Hepatocyte (in vitro differentiated cells): Measurements from ENCODE around the gene ZNF219. TPM values are rescaled to one million over a fixed set of nuclear protein-coding genes. Genes with fewer than 3 reads are reported as not detected.

ENCODE experiments used
- DNase-seq: peaks from one replicate; pipeline ENCODE4 v3.0.0-alpha.2; 2016; ENCODE audit warnings: low spot score
- H2AFZ ChIP-seq: fragments of 200-600 bp; sonication (generic); 2 replicates; pipeline ENCODE4 v1.6.0; 2016; ENCODE audit warnings: antibody characterized with exemption, mild to moderate bottlenecking
- H3K27ac ChIP-seq: fragments of 200-600 bp; sonication (generic); 2 replicates; pipeline ENCODE4 v1.5.1; 2016; ENCODE audit warnings: mild to moderate bottlenecking
- H3K27me3 ChIP-seq: fragments of 200-600 bp; sonication (generic); 2 replicates; pipeline ENCODE4 v1.6.1; 2016
- H3K36me3 ChIP-seq: fragments of 200-600 bp; sonication (generic); replicated peaks from 2 replicates; pipeline ENCODE4 v1.5.1; 2016; ENCODE audit warnings: low read depth; ENCODE audit not compliant: insufficient read depth
- H3K4me1 ChIP-seq: fragments of 200-600 bp; sonication (generic); 2 replicates; pipeline ENCODE4 v1.5.1; 2016; ENCODE audit warnings: mild to moderate bottlenecking, moderate library complexity; ENCODE audit not compliant: insufficient read depth
- H3K4me2 ChIP-seq: fragments of 200-600 bp; sonication (generic); 2 replicates; pipeline ENCODE4 v1.6.0; 2016
- H3K4me3 ChIP-seq: fragments of 200-600 bp; sonication (generic); 2 replicates; pipeline ENCODE4 v1.5.1; 2016; ENCODE audit warnings: mild to moderate bottlenecking
- H3K79me2 ChIP-seq: fragments of 200-600 bp; sonication (generic); 2 replicates; pipeline ENCODE4 v1.6.0; 2017; ENCODE audit warnings: mild to moderate bottlenecking
- H3K9me2 ChIP-seq: fragments of 200-600 bp; sonication (generic); replicated peaks from 2 replicates; pipeline ENCODE4 v1.6.0; 2017; ENCODE audit warnings: mild to moderate bottlenecking; ENCODE audit not compliant: insufficient read depth
- H3K9me3 ChIP-seq: fragments of 200-600 bp; sonication (generic); 2 replicates; pipeline ENCODE4 v1.5.1; 2016; ENCODE audit warnings: low read depth, mild to moderate bottlenecking
- H4K20me1 ChIP-seq: fragments of 200-600 bp; sonication (generic); 2 replicates; pipeline ENCODE4 v1.6.0; 2016; ENCODE audit warnings: mild to moderate bottlenecking; ENCODE audit not compliant: insufficient read depth, poor library complexity, severe bottlenecking
- EZH2 ChIP-seq: fragments of 200-600 bp; sonication (generic); IDR thresholded peaks from 2 replicates; pipeline ENCODE4 v1.6.1; 2016; ENCODE audit warnings: antibody characterized with exemption, mild to moderate bottlenecking, borderline replicate concordance
- EZH2phosphoT487 ChIP-seq: fragments of 200-600 bp; sonication (generic); IDR thresholded peaks from one replicate; pipeline ENCODE4 v1.6.1; 2018; ENCODE audit warnings: antibody characterized with exemption, mild to moderate bottlenecking, low read depth, moderate library complexity; ENCODE audit not compliant: unreplicated experiment, severe bottlenecking
- WGBS: methylation state at CpG from one replicate; pipeline ENCODE4 v1.1.6; 2016; ENCODE audit warnings: low lambda C conversion rate; ENCODE audit errors: missing lambda C conversion rate; 5-methylcytosine and 5-hydroxymethylcytosine counted together
- polyA plus RNA-seq: library from polyadenylated mRNA; unstranded; fragments of >200 nt; fragmentation: Nextera tagmentation; extraction: Ambion mirVana; gene quantifications from 2 replicates; pipeline ENCODE4 v1.2.1, GENCODE V29; 2016
- total RNA-seq: library from RNA; depleted of rRNA; stranded (reverse); fragments of >200 nt; gene quantifications from 2 replicates; pipeline ENCODE4 v1.2.3, GENCODE V29; 2014
- TF ChIP-seq, protein P1 (sequence below): fragments of 200-600 bp; sonication (generic); IDR thresholded peaks from 2 replicates; pipeline ENCODE4 v1.5.1; 2016; ENCODE audit warnings: antibody characterized with exemption, mild to moderate bottlenecking; ENCODE audit not compliant: poor library complexity

Gene ZNF219
- total and polyA plus RNA-seq, 2 experiments from 2014 or later, result 25.1 to 29.5 TPM

DNA sequence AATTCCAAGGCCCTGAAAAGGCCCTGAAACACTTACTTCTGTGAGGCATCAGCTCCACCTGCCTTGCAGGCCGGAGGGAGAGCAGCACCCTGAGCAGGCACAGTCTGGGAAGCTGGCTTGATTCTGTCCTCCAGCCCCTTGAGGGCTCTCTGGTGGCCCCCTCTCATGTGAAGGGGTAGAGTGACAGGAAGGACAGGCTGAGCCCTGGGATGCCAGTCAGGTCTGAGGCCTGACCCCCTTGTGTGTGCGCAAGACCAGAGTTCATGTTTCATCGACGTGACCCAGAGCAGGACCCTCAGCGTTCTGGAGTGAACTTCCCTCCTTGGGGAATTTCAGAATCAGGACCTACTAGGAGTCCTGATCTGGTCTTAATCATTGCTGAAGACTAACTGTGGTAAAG is 39.6 kb downstream of the ZNF219 start:
- Histone ChIP-seq H3K4me2 (no peak overlapping the region), H3K36me3 (no peaks in the 10 kb centered on the region), H3K9me2 (no peaks in the 10 kb centered on the region), H3K27me3 (no peaks in the 10 kb centered on the region), H3K9me3 (no peaks in the 10 kb centered on the region), H3K4me1 (peaks cover 23% of the 10 kb centered on the region), H3K27ac (no peak overlapping the region), H2AFZ (no peak overlapping the region), H4K20me1 (no peaks in the 10 kb centered on the region), H3K4me3 (no peak overlapping the region), H3K79me2 (no peaks in the 10 kb centered on the region)
- TF ChIP-seq EZH2 (no peak), EZH2phosphoT487 (no peak)
- TF ChIP-seq, protein P1, sequence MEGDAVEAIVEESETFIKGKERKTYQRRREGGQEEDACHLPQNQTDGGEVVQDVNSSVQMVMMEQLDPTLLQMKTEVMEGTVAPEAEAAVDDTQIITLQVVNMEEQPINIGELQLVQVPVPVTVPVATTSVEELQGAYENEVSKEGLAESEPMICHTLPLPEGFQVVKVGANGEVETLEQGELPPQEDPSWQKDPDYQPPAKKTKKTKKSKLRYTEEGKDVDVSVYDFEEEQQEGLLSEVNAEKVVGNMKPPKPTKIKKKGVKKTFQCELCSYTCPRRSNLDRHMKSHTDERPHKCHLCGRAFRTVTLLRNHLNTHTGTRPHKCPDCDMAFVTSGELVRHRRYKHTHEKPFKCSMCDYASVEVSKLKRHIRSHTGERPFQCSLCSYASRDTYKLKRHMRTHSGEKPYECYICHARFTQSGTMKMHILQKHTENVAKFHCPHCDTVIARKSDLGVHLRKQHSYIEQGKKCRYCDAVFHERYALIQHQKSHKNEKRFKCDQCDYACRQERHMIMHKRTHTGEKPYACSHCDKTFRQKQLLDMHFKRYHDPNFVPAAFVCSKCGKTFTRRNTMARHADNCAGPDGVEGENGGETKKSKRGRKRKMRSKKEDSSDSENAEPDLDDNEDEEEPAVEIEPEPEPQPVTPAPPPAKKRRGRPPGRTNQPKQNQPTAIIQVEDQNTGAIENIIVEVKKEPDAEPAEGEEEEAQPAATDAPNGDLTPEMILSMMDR, result no peak
- no peak for DNase-seq
- WGBS, result 85% methylated on average over 5 of the region's 5 CpGs

DNA sequence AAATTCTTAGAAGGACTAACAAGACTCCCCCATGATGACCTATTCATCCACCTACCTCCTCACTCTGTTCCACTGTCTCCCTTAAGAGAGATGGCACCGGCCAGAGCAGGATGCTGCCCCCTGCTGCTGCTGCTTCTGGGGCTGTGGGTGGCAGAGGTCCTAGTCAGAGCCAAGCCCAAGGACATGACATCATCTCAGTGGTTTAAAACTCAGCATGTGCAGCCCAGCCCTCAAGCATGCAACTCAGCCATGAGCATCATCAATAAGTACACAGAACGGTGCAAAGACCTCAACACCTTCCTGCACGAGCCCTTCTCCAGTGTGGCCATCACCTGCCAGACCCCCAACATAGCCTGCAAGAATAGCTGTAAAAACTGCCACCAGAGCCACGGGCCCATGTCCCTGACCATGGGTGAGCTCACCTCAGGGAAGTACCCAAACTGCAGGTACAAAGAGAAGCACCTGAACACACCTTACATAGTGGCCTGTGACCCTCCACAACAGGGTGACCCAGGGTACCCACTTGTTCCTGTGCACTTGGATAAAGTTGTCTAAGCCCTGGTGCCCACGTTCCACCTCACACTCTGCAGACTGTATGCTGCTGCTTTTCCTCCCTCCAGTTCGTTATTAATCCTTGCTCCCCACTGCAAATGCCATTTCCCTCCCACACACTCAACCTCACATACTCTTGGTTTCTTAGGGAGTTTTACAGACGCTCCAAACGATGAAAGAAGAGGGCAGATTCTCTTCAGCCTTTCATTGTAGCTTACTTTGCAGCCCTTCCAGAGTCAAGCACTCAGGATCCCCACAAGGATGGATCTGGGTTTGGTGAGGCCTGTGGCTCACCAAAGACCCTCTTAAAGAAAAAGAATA is 40.4 kb downstream of the ZNF219 start, which contains the start of gene RNASE8:
TSS of gene RNASE8 (plus strand) at position 20 of the 873 bp plus-strand sequence. CDS start at position 91, 71 bp downstream.
- DNase-seq, result no peak
- no peak within 1 kb of the TSS for H3K27ac ChIP-seq
- H3K9me2 ChIP-seq, result no peaks in the 10 kb centered on the region
- 84% methylated on average over 8 of the region's 8 CpGs for WGBS
- no peak within 1 kb of the TSS for H3K4me3 ChIP-seq
- no peaks in the 10 kb centered on the region for H3K36me3 ChIP-seq
- no peaks in the 10 kb centered on the region for H4K20me1 ChIP-seq
- no peak within 1 kb of the TSS for H3K4me2 ChIP-seq
- no peaks in the 10 kb centered on the region for H3K79me2 ChIP-seq
- no peak within 1 kb of the TSS for H2AFZ ChIP-seq
- H3K4me1 ChIP-seq, result peaks cover 16% of the 10 kb centered on the region
- TF ChIP-seq EZH2 (no peak), EZH2phosphoT487 (no peak)
- TF ChIP-seq, protein P1, result no peak
- no peaks in the 10 kb centered on the region for H3K27me3 ChIP-seq
- H3K9me3 ChIP-seq, result no peaks in the 10 kb centered on the region

DNA sequence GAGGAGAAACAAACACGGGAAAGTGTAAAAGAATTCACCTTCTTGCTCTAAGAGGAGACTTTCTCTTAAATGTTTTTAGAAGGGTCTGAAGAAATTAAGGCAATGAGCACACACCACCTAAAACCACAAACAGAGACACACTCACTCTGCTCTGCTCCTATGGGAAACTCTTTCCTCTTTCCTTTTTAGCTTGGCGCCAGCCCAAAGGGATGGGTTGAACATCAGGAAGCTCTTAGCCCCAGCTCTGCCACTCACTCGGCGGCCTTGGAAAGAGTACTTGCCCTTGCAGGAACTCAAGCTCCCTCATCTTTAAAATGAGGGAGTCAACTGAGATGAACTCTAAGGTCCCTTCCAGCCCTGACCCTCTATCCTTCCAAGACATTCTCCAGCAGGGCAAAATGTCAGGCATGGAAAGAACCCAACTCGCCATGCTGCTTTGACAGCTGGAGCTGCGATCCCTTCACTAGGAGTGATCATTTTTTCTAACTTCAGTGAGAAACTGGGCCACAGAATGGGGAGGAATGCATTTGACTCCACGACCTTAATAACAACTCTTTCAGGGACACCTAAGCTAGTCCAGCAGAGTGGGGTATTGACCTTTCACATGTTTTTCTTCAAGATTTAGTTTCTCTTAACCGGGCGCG is 41.8 kb downstream of the ZNF219 start:
- Histone ChIP-seq H3K27ac (no peak overlapping the region), H4K20me1 (no peaks in the 10 kb centered on the region), H3K4me1 (peaks cover 12% of the 10 kb centered on the region), H3K27me3 (no peaks in the 10 kb centered on the region), H3K4me2 (no peak overlapping the region), H3K79me2 (no peaks in the 10 kb centered on the region), H3K36me3 (no peaks in the 10 kb centered on the region), H3K9me3 (no peaks in the 10 kb centered on the region), H3K9me2 (no peaks in the 10 kb centered on the region), H2AFZ (no peak overlapping the region), H3K4me3 (no peak overlapping the region)
- 93% methylated on average over 10 of the region's 10 CpGs for WGBS
- DNase-seq, result no peak
- TF ChIP-seq, protein P1, result no peak
- no peak for TF ChIP-seq EZH2phosphoT487
- no peak for TF ChIP-seq EZH2
